Measurements from ENCODE around the gene ZCRB1. TPM values are rescaled to one million over a fixed set of nuclear protein-coding genes. Genes with fewer than 3 reads are reported as not detected.

The ZCRB1 gene
- total and polyA plus RNA-seq, 2 donors from 2014 or later = 45.6 to 87.5 TPM

DNA sequence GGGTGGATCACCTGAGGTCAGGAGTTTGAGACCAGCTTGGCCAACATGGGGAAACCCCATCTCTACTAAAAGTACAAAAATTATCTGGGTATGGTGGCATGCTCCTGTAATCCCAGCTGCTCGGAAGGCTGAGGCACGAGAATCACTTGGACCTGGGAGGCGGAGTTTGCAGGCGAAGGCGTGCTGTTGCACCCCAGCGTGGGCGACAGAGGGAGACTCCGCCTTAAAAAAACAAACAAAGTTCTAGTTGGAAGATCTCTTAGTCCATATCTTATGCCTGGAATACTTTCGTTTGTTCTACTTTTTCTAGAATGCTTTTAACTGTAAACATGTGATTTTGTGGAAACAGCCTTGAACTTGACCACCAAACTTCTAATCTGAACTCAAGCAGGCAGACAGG lies 38.8 kb upstream of the ZCRB1 start:
- intact Hi-C loops (cut with DNase I) = no loop called here
- no peak for FAIRE-seq
- TF ChIP-seq, protein P1, sequence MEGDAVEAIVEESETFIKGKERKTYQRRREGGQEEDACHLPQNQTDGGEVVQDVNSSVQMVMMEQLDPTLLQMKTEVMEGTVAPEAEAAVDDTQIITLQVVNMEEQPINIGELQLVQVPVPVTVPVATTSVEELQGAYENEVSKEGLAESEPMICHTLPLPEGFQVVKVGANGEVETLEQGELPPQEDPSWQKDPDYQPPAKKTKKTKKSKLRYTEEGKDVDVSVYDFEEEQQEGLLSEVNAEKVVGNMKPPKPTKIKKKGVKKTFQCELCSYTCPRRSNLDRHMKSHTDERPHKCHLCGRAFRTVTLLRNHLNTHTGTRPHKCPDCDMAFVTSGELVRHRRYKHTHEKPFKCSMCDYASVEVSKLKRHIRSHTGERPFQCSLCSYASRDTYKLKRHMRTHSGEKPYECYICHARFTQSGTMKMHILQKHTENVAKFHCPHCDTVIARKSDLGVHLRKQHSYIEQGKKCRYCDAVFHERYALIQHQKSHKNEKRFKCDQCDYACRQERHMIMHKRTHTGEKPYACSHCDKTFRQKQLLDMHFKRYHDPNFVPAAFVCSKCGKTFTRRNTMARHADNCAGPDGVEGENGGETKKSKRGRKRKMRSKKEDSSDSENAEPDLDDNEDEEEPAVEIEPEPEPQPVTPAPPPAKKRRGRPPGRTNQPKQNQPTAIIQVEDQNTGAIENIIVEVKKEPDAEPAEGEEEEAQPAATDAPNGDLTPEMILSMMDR (IDR thresholded peaks at IDR 0.05; ENCODE audit: borderline replicate concordance, extremely low read depth, insufficient read depth) = no peak

GRCh38 chr12:42362647-42363260 lies 36.9 kb upstream of the ZCRB1 start:
- peaks cover 0 to 2% (median 0%) of the 10 kb centered on the region in 3 donors for H3K36me3 ChIP-seq (ENCODE audit: control insufficient read depth in 2 of 3, insufficient read depth in 3 of 3, low read length in 3 of 3)
- peaks cover 0 to 6% (median 0%) of the 10 kb centered on the region in 3 donors for H3K4me1 ChIP-seq (ENCODE audit: control insufficient read depth in 2 of 3, insufficient read depth in 2 of 3, low read depth in 1 of 3, low read length in 3 of 3)
- no peak for FAIRE-seq
- intact Hi-C loops (cut with DNase I) = no loop called here
- no peak overlapping the region for H3K27ac ChIP-seq (ENCODE audit: low read depth in 2 of 2, low read length in 2 of 2)
- H3K4me3 ChIP-seq (ENCODE audit: low read length in 3 of 3) = no peak overlapping the region
- TF ChIP-seq, protein P1 (IDR thresholded peaks at IDR 0.05; ENCODE audit: borderline replicate concordance, extremely low read depth, insufficient read depth) = no peak
- no peak overlapping the region for H3K9ac ChIP-seq (ENCODE audit: low read length in 3 of 3)
- DNase-seq = peak in 1 of 5 donors; percentile 6
- H3K9me3 ChIP-seq (ENCODE audit: control insufficient read depth in 2 of 3, insufficient read depth in 1 of 3, low read length in 3 of 3) = no peaks in the 10 kb centered on the region
- no peaks in the 10 kb centered on the region for H3K27me3 ChIP-seq (ENCODE audit: control insufficient read depth, insufficient read depth, low read length)

More for the DNA sequence above, 38.8 kb upstream of the ZCRB1 start:
- peak in 1 of 5 donors; percentile 6 for DNase-seq
- Histone ChIP-seq H3K27ac (ENCODE audit: low read depth in 2 of 2, low read length in 2 of 2) (no peak overlapping the region), H3K4me1 (ENCODE audit: control insufficient read depth in 2 of 3, insufficient read depth in 2 of 3, low read depth in 1 of 3, low read length in 3 of 3) (peaks cover 0 to 6% (median 0%) of the 10 kb centered on the region in 3 donors), H3K9me3 (ENCODE audit: control insufficient read depth in 2 of 3, insufficient read depth in 1 of 3, low read length in 3 of 3) (no peaks in the 10 kb centered on the region), H3K36me3 (ENCODE audit: control insufficient read depth in 2 of 3, insufficient read depth in 3 of 3, low read length in 3 of 3) (peaks cover 0 to 2% (median 0%) of the 10 kb centered on the region in 3 donors), H3K27me3 (ENCODE audit: control insufficient read depth, insufficient read depth, low read length) (no peaks in the 10 kb centered on the region), H3K9ac (ENCODE audit: low read length in 3 of 3) (no peak overlapping the region), H3K4me3 (ENCODE audit: low read length in 3 of 3) (no peak overlapping the region)

DNA sequence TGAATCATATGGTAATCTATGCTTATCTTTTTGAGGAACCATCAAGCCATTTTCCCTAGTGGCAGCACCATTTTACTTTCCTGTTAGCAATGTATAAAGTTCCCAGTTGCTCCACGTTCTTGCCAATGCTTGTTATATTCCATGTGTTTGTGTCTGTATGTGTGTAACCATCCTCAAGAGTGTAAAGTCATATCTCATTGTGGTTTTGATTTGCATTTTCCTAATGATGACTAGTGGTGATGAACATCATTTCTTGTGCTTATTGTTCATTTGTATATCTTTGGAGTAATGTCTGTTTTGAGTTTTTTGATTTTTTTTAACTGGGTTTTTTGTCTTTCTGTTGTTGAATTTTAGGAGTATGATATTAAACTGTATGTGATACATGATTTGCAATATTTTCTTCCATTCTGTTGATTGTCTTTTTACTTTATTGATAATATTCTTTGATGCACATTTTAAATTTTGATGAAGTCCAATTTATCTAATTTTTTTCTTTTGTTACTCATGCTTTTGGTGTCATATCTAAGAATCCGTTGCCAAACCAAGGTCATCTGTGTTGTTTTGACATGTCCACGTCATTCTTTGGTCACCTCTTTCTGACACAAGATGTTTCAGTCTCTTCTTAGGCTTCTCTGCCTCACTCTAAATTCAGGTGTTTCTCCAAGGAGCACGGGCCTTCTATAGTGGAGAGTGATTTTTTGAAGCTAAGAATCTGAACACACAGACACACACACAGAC lies 36.2 kb upstream of the ZCRB1 start:
- no peak for DNase-seq
- H3K4me3 ChIP-seq (ENCODE audit: low read length in 3 of 3) = no peak overlapping the region
- TF ChIP-seq, protein P1 (IDR thresholded peaks at IDR 0.05; ENCODE audit: borderline replicate concordance, extremely low read depth, insufficient read depth) = no peak
- no peak for FAIRE-seq
- H3K9me3 ChIP-seq (ENCODE audit: control insufficient read depth in 2 of 3, insufficient read depth in 1 of 3, low read length in 3 of 3) = no peaks in the 10 kb centered on the region
- peaks cover 0 to 6% (median 0%) of the 10 kb centered on the region in 3 donors for H3K4me1 ChIP-seq (ENCODE audit: control insufficient read depth in 2 of 3, insufficient read depth in 2 of 3, low read depth in 1 of 3, low read length in 3 of 3)
- H3K27ac ChIP-seq (ENCODE audit: low read depth in 2 of 2, low read length in 2 of 2) = no peak overlapping the region
- intact Hi-C loops (cut with DNase I) = no loop called here
- peaks cover 0 to 2% (median 0%) of the 10 kb centered on the region in 3 donors for H3K36me3 ChIP-seq (ENCODE audit: control insufficient read depth in 2 of 3, insufficient read depth in 3 of 3, low read length in 3 of 3)
- H3K9ac ChIP-seq (ENCODE audit: low read length in 3 of 3) = no peak overlapping the region
- H3K27me3 ChIP-seq (ENCODE audit: control insufficient read depth, insufficient read depth, low read length) = no peaks in the 10 kb centered on the region
